Gastrocnemius medialis (tissue), 4 donors: ENCODE results near the gene GALNT9.

ENCODE experiments used
- CTCF ChIP-seq, 5 experiments: fragments of 450-650 bp in 3 of 5; fragments of 200-600 bp in 2 of 5; sonication (generic) in 2 of 5; IDR thresholded peaks in 4 of 5; conservative IDR thresholded peaks in 1 of 5; 1 replicate in 4 of 5; 2 replicates in 1 of 5; pipeline ENCODE4 v1.5.1; 2016 to 2019; ENCODE audit warnings: antibody characterized with exemption in 5 of 5, mild to moderate bottlenecking in 3 of 5, moderate library complexity in 3 of 5
- POLR2A ChIP-seq, 2 donors: fragments of 450-650 bp; IDR thresholded peaks; one replicate each; pipeline ENCODE4 v1.6.1; 2017; ENCODE audit warnings: antibody characterized with exemption in 2 of 2, mild to moderate bottlenecking in 2 of 2, moderate library complexity in 2 of 2

GRCh38 chr12:132346471-132347175 is 17.2 kb upstream of the GALNT9 start:
- TF ChIP-seq POLR2A (IDR thresholded peaks at IDR 0.05) (no peak), CTCF (IDR thresholded peaks at IDR 0.05 in 4 of 5, conservative IDR thresholded peaks at IDR 0.05 in 1 of 5) (no peak)
